Fibroblast of lung (primary cell): ENCODE results near the gene TBC1D22A.

ENCODE experiments used
- EZH2 ChIP-seq: IDR thresholded peaks from 2 replicates; pipeline ENCODE4 v1.5.1; 2012; ENCODE audit warnings: low read length, control low read depth, mild to moderate bottlenecking; ENCODE audit errors: missing control alignments
- TF ChIP-seq, protein P1 (sequence below), 2 donors: IDR thresholded peaks in 1 of 2; conservative IDR thresholded peaks in 1 of 2; 1 replicate in 1 of 2; 2 replicates in 1 of 2; pipeline ENCODE4 v1.5.1; 2011 to 2012; ENCODE audit warnings: low read length in 2 of 2, control low read depth in 1 of 2, inconsistent platforms in 1 of 2, low read depth in 1 of 2, mild to moderate bottlenecking in 1 of 2

DNA sequence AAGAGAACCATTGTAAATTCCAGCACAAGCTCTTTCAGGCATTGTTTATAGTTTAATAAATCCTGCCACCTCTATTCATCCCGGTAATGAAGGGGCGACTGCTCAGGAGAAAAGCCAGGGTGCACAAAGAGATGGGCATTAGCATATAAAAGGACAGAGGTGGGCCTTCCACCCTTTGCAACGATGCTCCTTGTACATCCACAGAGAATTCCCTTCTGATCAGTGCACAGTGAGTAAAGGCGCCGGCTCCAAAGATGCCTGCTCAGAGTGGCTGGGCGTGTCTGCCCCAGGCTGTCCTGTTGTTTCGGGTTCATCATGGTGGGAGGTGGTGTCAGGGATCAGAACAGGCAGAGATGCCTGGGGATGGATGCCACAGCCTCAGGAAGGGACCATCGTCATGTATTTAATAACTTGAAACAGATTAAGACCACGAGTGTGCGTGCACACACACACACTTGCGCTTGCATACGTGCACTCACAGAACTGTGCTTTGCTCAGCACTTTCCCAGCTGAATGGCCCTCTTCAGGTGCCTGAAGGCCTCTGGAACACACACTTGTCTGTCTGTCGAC lies 305.0 kb downstream of the TBC1D22A start:
- TF ChIP-seq EZH2, result no peak
- TF ChIP-seq, protein P1, sequence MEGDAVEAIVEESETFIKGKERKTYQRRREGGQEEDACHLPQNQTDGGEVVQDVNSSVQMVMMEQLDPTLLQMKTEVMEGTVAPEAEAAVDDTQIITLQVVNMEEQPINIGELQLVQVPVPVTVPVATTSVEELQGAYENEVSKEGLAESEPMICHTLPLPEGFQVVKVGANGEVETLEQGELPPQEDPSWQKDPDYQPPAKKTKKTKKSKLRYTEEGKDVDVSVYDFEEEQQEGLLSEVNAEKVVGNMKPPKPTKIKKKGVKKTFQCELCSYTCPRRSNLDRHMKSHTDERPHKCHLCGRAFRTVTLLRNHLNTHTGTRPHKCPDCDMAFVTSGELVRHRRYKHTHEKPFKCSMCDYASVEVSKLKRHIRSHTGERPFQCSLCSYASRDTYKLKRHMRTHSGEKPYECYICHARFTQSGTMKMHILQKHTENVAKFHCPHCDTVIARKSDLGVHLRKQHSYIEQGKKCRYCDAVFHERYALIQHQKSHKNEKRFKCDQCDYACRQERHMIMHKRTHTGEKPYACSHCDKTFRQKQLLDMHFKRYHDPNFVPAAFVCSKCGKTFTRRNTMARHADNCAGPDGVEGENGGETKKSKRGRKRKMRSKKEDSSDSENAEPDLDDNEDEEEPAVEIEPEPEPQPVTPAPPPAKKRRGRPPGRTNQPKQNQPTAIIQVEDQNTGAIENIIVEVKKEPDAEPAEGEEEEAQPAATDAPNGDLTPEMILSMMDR (conservative IDR thresholded peaks at IDR 0.05 in 1 of 2, IDR thresholded peaks at IDR 0.05 in 1 of 2; ENCODE audit: low read depth in 1 of 2, low read length in 2 of 2), result no peak
